Measurements from ENCODE around the gene PDE6G.

PDE6G gene

GRCh38 chr17:81664051-81664470, 7.7 kb upstream of the PDE6G start:
- in situ Hi-C loops (cut with MboI; ENCODE audit: low sequenced_read_pairs) = no loop called here

- in situ Hi-C loops (cut with MboI; ENCODE audit: low sequenced_read_pairs) = no loop called here
Observed at GRCh38 chr17:81662002-81662401, 5.7 kb upstream of the PDE6G start.

- in situ Hi-C loops (cut with MboI; ENCODE audit: low sequenced_read_pairs) = no loop called here
Observed at GRCh38 chr17:81660441-81660840, 4.1 kb upstream of the PDE6G start.

- in situ Hi-C loops (cut with MboI; ENCODE audit: low sequenced_read_pairs) = no loop called here
Observed at GRCh38 chr17:81659038-81659437, 2.7 kb upstream of the PDE6G start.

- in situ Hi-C loops (cut with MboI; ENCODE audit: low sequenced_read_pairs) = no loop called here
Observed at GRCh38 chr17:81656835-81657234, 493 bp upstream of the PDE6G start.

GRCh38 chr17:81655378-81656117, 794 bp downstream of the PDE6G start:
- in situ Hi-C loops (cut with MboI; ENCODE audit: low sequenced_read_pairs) = no loop called here

- in situ Hi-C loops (cut with MboI; ENCODE audit: low sequenced_read_pairs) = no loop called here
Observed at GRCh38 chr17:81652906-81653771, 3.2 kb downstream of the PDE6G start.

- in situ Hi-C loops (cut with MboI; ENCODE audit: low sequenced_read_pairs) = no loop called here
Observed at GRCh38 chr17:81651692-81652091, 4.7 kb downstream of the PDE6G start.

GRCh38 chr17:81650951-81651350, 5.4 kb downstream of the PDE6G start:
- in situ Hi-C loops (cut with MboI; ENCODE audit: low sequenced_read_pairs) = no loop called here

- in situ Hi-C loops (cut with MboI; ENCODE audit: low sequenced_read_pairs) = no loop called here
Observed at GRCh38 chr17:81648707-81649085, 7.6 kb downstream of the PDE6G start.

GRCh38 chr17:81648013-81648706, 8.2 kb downstream of the PDE6G start:
- in situ Hi-C loops (cut with MboI; ENCODE audit: low sequenced_read_pairs) = no loop called here

- in situ Hi-C loops (cut with MboI; ENCODE audit: low sequenced_read_pairs) = no loop called here
Observed at GRCh38 chr17:81647640-81648012, 8.7 kb downstream of the PDE6G start.

- in situ Hi-C loops (cut with MboI; ENCODE audit: low sequenced_read_pairs) = no loop called here
Observed at GRCh38 chr17:81646869-81647600, 9.3 kb downstream of the PDE6G start.

GRCh38 chr17:81644976-81645952, 11.1 kb downstream of the PDE6G start:
- in situ Hi-C loops (cut with MboI; ENCODE audit: low sequenced_read_pairs) = no loop called here

GRCh38 chr17:81644496-81644895, 11.8 kb downstream of the PDE6G start:
- in situ Hi-C loops (cut with MboI; ENCODE audit: low sequenced_read_pairs) = no loop called here

GRCh38 chr17:81641825-81642489, 14.4 kb downstream of the PDE6G start:
- in situ Hi-C loops (cut with MboI; ENCODE audit: low sequenced_read_pairs) = no loop called here

- in situ Hi-C loops (cut with MboI; ENCODE audit: low sequenced_read_pairs) = no loop called here
Observed at GRCh38 chr17:81640011-81640410, 16.3 kb downstream of the PDE6G start.

GRCh38 chr17:81638683-81639082, 17.7 kb downstream of the PDE6G start:
- in situ Hi-C loops (cut with MboI; ENCODE audit: low sequenced_read_pairs) = no loop called here

All from hTERT RPE-1 (cell line).